HG03439 (cell line): ENCODE data around the gene THUMPD3.

Experiments
- ATAC-seq: cut with Tn5 transposase; IDR thresholded peaks from one replicate; pipeline ENCODE4 v1.9.1; 2021; ENCODE audit warnings: mild to moderate bottlenecking, moderate library complexity; ENCODE audit not compliant: unreplicated experiment

THUMPD3 gene

DNA sequence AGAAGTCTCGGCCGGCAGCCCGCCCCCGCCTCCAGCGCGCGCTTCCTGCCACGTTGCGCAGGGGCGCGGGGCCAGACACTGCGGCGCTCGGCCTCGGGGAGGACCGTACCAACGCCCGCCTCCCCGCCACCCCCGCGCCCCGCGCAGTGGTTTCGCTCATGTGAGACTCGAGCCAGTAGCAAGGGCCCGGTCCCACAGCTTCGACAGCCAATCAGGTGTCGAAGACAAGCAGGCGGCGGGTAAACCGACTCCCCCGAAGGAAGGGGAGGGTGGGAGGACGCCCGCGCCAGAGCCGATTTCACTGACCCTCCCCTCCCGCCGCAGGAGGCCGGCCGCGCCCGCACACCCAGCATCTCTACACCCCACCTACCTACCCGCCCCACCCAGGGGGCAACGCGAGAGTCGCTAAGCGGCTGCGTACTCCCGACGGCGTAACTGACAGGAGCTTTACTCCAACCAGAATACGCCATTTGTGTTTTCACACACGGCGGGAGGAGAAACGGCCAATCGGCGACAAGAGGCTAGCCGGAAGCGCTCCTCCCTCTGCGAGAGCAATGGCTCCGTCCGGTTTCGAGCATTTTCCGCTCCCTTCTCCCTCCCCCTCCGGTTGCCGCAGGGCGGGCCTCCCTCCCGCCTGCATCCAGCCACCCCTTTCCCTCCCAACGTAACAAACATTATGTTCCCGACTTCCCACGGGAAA, 33.9 kb downstream of the THUMPD3 start:
- ATAC-seq = peak; percentile 71

- ATAC-seq = peak; percentile 56
These were observed 34.6 kb downstream of the THUMPD3 start, which contains the start of gene SETD5 for GRCh38 chr3:9397332-9397905. Gene SETD5, plus strand, starts transcription at chr3:9397615. Its CDS starts 31,324 bp downstream, at chr3:9428939.

DNA sequence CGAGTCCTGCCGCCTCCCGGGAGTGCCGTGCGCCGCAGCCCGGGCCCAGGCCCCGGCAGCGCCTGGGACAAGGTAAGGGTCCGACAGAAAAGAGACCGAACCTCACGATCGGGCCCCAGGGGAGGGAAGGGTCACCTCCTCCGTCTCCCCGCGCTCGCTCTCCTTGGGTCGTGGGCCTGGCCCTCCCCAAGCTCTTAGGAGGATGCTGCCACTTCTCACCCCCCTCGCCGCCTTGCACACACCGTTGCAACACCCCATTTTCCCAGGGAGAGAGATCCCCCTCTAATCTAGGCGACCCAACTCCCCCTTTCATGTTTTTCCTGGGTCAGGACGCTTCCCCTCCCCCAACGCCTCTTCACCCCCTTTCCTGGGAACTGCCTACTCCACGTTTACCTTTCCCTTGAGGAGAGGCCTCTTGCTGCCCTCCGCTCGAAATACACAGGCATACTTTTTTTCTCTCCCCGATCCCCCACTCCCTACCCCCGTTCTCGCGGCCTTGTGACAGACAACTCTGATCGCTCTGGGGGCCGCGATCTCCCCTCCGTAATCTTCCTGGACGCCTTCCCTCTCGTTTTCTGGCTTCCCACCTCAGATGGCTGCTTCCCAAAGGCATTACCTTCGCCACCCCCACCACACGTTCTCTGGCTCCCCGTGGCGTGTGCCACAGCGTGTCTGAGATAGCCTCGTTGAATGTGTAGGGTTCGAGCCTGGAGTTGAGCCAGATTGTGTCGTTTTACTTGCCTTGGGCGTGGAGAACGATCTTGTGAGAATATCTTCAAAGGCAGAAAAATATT, 35.2 kb downstream of the THUMPD3 start:
- no peak for ATAC-seq

- no peak for ATAC-seq
These were observed 36.0 kb downstream of the THUMPD3 start for GRCh38 chr3:9398700-9399336.

DNA sequence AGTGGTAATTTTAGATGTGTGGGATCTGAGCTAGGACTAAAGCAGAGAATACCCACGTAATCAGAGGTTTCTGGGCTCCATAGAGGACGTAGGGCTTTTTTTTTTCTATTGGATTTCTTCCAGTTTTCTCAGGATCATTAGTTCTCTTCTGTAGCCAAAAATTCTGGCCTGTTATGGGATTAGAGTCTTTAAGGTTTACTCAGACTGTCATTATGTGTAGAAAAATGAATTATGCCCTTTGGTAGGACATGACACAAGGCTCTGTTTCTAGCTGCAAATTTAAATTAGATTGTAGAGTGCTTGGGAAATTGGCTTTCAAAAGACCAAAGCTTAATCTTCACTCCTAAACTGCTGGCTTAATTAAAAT, 36.5 kb downstream of the THUMPD3 start:
- ATAC-seq = no peak

GRCh38 chr3:9399746-9400145, 36.9 kb downstream of the THUMPD3 start:
- ATAC-seq = no peak

DNA sequence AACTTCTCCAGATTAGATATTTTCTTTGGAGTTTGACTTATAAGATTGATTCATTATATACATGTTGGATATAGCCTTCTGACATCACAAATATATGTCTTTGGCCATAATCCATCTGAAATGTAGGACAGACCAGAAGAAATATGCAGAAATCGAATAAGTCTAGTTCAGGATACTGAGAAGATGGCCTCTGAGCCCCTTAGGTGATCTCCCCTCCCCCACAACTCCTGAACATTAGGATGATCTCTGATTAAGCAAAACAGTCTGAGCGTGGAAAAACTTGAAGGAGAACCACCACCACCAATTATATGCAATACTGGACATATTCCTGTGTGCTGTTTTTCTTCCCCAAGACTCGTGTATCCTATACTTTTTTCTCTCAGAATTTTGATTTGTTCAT, 37.8 kb downstream of the THUMPD3 start:
- no peak for ATAC-seq

- no peak for ATAC-seq
These were observed 39.1 kb downstream of the THUMPD3 start for GRCh38 chr3:9401986-9402385.

DNA sequence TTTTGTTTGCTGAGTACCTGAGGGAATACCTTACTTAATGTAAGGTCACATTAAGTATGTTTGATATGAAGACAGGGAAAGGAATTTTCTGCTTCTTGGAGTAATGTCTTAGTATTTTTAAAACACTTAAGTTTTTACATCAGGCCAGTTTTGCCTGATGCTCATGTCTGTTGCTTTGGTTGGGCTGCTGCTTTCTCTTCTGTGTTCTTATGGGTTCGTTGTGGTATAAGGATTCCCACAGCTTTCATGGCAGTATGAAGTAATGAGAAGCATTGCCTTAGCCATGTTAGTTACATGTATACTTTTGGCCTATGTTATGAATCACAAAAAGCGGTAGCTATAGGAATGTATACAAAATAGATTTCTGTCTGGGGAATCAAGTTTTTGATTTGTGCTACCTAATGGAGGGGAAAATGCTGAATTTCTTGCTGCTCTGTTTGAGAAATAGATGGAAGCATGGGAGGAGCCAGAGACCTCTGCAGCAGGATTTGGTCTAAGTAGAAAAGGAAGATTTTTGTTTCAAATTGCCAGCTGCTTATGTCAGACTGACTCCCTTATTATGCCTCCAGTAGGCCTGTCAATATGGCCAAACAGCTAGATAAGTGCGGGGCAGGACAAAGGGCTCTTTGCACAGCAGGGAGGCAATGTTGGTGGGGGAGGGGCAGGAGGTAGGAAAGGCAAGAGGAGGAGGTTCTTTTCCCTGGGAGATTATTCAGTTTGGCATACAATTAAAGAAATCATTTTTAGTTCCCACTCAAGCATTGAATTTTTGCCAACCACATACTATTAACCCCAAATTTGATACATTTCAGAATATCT, 39.8 kb downstream of the THUMPD3 start:
- ATAC-seq = no peak

GRCh38 chr3:9403463-9403862, 40.6 kb downstream of the THUMPD3 start:
- no peak for ATAC-seq

GRCh38 chr3:9404680-9405079, 41.8 kb downstream of the THUMPD3 start:
- no peak for ATAC-seq

DNA sequence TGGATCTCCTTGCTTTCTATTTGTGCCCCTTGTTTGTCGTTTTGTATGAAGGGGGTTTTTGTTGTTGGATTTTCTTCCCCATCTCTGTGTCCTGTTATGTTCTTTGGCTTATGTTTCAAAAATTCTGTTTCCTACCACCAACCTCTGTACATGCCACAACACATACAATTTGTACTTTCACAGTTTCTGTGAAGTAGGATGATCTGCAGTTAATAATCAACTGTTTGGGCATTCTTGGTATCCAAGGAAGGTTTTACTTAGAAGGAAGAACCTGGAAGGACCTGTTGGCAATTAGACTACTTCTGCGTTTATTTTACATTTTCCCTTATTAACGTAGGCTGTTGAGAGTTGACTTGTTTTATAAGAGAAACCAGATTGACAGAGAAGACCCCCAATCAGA, 42.9 kb downstream of the THUMPD3 start:
- no peak for ATAC-seq

GRCh38 chr3:9406856-9407626, 44.2 kb downstream of the THUMPD3 start:
- no peak for ATAC-seq

DNA sequence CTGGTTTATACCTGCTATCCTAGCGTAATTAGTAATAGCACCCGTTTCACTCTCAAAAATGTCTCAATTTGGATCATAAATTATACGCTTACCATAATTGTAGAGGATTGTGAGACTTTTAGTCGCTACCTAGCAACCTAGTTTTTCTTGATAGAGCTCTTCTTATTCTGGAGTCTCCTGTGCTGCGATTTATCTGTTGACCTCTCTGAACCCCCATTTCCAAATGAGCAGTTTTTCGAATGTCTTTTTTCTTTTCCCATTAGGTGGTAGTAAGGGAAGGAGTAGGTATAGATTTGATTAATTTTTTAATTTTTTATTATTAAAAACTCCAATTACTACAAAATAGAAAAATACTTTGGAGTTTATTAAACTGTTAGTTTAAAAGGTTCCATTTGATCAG, 45.2 kb downstream of the THUMPD3 start:
- no peak for ATAC-seq

DNA sequence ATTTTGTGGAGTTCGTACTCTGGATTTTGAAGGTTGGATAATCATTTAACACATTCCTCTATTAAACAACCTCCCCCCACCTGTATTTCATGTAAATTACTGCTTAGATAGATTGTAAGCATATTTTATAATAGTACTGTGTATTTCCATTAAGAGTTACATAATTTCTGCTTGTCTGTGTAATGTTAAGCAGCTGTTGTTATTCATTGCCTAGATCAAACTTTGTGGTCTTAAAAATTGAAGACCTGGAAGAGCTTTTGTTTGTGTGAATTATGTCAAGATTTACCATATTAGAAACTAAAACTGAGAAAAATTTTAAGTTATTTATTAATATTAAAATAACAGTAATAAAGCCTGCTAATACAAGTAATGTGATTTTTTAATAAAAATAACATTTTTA, 45.7 kb downstream of the THUMPD3 start:
- no peak for ATAC-seq

- ATAC-seq = no peak
These were observed 47.4 kb downstream of the THUMPD3 start for GRCh38 chr3:9409981-9410854.

DNA sequence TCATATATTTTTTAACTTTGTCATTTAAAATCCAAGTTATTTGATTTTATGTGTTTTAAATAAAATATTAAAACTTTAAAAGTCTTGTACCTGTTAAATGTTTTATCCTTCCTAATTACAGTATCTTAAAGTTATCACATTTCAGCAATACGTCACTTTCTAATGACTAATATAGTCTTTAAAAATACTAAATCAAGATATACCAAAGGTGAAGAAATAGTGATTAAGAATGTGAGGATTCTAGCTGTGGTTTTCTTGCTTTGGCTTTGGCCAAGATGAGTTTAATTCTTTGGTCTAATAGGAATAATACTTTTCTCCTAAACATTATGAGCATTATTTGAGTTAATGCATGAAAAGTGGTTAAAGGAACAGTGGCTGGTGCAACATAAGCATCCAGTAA, 48.4 kb downstream of the THUMPD3 start:
- no peak for ATAC-seq

GRCh38 chr3:9412293-9412692, 49.4 kb downstream of the THUMPD3 start:
- no peak for ATAC-seq

DNA sequence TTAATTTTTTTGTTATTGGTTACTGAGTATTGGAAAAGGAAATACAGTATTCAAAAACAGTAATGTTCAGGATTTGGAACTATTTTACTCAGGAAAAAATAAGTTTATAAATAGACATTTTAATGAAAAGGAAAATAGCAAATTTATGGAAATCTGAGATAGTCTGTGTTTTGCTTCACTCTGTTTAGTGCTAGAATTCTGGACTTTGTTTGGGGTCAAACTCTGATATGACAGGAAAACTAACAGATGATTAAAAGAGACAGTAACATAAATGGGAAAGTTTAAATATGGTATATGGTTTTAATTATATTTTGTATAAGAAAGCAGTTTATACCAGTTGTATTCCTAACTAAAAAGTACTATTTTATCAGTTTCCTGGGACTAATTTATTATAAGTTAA, 52.0 kb downstream of the THUMPD3 start:
- no peak for ATAC-seq
